ENCODE data around the gene DDX55.
"Not testable (repeated sequence)": the region's sequence is repeated elsewhere in the genome, so short reads cannot be mapped to it uniquely, and the experiment has no call there.

GRCh38 chr12:123603495-123603894 is 1.6 kb downstream of the DDX55 start:
- TF ChIP-seq CTCF (IDR thresholded peaks at IDR 0.05; ENCODE audit: low read depth, low read length); EZH2phosphoT487 (IDR thresholded peaks at IDR 0.05; ENCODE audit: low read depth): not testable (repeated sequence)

Measured in OCI-LY3 (cell line).